T-helper 1 cell (primary cell): ENCODE data around the gene DIDO1.

ENCODE experiments used
- DNase-seq, 5 donors: peaks; one replicate each; pipeline ENCODE4 v3.0.0-alpha.2; 2012 to 2020

The DIDO1 gene

DNA sequence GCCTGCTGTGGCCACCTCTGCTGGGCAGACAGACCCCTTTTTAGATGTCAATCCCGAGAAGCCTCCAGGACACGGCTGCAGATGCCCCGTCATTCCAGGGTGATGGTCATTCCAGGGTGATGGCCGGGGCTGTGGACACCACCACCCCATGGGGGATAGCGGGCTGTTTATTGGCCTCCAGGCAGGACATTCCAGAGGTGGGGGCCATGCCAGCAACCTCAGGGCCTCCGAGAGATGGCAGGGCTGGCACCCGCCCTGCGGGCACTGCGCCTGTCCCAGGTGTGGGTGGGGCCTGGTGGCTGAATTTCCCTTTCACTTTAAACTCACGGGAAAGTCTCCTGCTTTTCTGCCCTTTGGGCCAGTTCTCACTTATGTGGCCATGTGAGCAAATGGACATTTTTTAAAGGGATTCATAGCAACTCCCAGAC is 94.9 kb downstream of the DIDO1 start:
- DNase-seq = peak in 1 of 5 donors; percentile 8

DNA sequence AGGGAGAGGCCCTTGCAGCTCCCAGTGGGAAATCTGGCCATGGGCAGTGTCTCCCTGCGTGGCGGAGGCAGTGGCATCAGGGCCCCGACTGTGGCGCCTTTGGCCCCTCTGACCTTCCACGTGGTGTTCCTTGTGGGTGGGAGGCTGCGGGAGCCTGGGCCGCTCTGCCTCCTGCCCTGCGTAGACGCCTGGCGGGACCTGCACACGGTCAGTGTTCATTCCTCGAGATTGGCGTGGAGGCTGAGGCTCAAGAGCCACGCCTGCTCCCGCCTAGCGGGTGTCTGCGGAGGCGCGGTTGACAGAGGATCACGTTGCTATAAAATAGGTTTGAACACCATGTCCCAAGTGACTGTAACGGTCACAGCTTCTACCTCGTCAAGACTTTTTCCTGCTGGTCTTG is 95.5 kb downstream of the DIDO1 start:
- peak in 1 of 5 donors; percentile 7 for DNase-seq

DNA sequence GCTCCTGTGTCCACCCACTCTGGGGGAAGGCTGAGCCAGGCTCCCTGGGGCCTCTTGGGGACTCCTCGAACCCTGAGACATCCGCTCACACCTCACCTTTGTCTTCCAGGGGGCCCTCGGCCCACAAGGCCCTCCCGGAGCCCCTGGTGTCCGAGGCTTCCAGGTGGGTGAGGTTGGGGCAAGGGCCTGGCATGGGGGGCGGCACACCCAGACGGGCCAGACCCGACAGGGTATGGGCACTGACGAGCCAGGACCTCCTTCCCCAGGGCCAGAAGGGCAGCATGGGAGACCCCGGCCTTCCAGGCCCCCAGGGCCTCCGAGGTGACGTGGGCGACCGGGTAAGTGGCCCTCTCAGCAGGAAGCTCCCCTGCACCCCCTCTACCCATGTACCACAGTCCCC is 96.1 kb downstream of the DIDO1 start:
- peak in 1 of 5 donors; percentile 8 for DNase-seq

DNA sequence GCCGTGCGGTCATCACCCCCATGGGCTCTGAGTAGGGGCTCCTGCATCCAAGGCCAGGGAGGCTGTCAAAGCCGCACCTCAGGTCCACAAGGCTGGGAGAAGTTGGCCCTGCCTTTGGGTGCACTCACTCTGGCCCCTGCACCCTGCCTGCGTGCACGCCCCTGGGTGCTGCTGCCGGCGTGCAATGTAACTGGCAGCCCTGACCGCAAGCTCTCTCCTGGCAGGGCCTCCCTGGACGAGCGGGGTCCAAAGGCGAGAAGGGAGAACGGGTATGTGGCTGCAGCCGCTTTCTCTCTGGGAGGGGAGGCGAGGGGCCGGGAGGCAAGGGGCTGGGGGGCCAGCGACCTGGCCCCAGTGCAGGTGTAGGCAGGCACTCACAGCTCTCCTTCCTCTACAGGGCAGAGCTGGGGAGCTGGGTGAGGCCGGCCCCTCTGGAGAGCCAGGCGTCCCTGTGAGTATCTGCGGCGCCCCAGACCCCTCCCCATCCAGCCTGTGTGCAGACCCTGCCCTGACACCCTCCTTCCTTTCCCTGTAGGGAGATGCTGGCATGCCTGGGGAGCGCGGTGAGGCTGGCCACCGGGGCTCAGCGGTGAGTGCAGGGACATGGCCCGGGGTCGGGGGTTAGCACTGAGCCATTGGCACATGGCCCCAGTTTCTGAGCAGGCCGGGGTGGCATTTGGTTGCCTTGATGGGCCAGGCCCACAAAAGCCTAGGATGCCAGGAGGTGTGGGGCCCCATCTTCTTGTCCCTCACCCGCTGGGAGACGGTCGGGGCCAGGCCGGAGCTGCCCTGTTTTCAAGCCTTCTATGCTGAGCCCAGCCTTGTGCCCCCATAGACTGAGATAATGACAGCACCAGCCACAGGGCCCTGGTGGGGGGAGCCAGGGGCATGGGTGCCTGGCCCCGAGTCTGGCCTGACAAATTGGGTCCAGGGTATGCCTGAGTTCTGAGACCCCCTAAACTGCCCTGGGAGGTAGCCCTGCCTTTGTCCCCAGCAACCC is 96.8 kb downstream of the DIDO1 start:
- peak in 1 of 5 donors; percentile 6 for DNase-seq

DNA sequence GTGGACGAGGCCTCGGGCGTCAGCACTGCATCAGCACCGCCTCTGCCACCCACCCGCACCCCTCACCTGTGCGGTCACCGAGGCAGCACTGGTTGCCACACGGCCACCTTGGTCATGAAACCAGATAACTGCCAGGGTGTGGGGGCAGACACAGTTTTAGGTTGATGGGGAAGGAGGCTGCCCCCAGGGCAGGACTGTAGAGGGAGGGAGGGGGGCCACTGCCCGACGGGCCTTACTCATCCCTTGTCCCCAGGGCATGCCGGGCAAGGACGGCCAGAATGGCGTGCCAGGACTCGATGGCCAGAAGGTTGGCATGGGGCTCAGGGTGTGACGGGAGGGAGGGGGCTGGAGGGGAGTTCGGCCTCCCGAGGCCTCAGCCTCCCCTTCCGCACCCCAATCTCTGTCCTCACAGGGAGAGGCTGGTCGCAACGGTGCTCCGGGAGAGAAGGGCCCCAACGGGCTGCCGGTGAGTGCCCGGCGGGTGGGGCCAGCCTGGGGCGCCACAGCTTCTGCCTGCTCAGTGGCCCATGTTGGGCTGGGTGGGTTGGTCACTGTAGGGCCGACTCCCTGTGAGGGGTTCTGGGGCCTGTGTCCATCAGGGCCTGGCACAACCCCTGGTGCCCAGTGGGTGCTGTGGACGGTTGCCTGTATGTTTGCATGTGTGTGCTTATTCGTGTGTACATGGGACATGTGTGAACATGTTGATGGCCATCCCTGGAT is 97.6 kb downstream of the DIDO1 start:
- DNase-seq = peak in 1 of 5 donors; percentile 4

DNA sequence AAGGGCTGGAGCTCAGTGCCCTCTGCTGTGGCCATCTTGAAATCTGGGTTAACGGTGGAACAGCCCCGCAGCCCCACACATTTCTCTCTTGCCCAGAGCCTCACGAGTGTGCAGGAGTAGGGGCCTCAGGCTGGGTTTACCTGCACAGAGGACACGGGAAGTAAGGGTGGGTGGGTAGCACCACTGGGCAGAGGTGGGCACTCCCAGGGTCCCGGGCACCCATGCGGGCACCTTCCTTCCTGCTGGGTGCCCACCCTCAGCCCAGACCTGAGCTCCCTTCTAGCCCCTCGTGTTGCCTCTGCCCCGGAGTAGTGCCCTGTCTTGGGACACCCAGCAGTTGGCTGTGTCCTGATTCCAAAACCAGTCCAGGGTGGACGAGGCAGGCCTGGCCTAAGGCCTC is 98.3 kb downstream of the DIDO1 start:
- no peak for DNase-seq
